ENCODE data around the gene RNASEH2B. TPM values are rescaled to one million over a fixed set of nuclear protein-coding genes. Genes with fewer than 3 reads are reported as not detected.

The RNASEH2B gene
- total and polyA plus RNA-seq, 12 donors, result 30.5 to 86.8 (median 40.1) TPM

GRCh38 chr13:50993934-50994333 lies 84.3 kb downstream of the RNASEH2B start:
- intact Hi-C loops (cut with DNase I), result no loop called here
- Histone ChIP-seq H3K4me3 (no peak overlapping the region), H3K9me3 (no peaks in the 10 kb centered on the region), H3K27ac (peak overlapping the region in 3 of 10 donors; percentile 2 to 26 (median 25)), H3K27me3 (no peaks in the 10 kb centered on the region), H3K36me3 (no peaks in the 10 kb centered on the region), H3K4me1 (peaks cover 0 to 51% (median 36%) of the 10 kb centered on the region in 9 donors)
- 45 to 54% methylated on average over 3 of the region's 3 CpGs for WGBS, 2 donors
- ATAC-seq (peak in 3 of 8 donors; percentile 14 to 39 (median 27)), DNase-seq (no peak)
- TF ChIP-seq, protein P1, sequence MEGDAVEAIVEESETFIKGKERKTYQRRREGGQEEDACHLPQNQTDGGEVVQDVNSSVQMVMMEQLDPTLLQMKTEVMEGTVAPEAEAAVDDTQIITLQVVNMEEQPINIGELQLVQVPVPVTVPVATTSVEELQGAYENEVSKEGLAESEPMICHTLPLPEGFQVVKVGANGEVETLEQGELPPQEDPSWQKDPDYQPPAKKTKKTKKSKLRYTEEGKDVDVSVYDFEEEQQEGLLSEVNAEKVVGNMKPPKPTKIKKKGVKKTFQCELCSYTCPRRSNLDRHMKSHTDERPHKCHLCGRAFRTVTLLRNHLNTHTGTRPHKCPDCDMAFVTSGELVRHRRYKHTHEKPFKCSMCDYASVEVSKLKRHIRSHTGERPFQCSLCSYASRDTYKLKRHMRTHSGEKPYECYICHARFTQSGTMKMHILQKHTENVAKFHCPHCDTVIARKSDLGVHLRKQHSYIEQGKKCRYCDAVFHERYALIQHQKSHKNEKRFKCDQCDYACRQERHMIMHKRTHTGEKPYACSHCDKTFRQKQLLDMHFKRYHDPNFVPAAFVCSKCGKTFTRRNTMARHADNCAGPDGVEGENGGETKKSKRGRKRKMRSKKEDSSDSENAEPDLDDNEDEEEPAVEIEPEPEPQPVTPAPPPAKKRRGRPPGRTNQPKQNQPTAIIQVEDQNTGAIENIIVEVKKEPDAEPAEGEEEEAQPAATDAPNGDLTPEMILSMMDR (IDR thresholded peaks at IDR 0.05), result no peak

GRCh38 chr13:50994651-50995050 lies 85.1 kb downstream of the RNASEH2B start:
- Histone ChIP-seq H3K27ac (peak overlapping the region in 2 of 10 donors; percentile 25 to 26), H3K36me3 (no peaks in the 10 kb centered on the region), H3K4me1 (peaks cover 0 to 45% (median 32%) of the 10 kb centered on the region in 9 donors), H3K9me3 (no peaks in the 10 kb centered on the region), H3K4me3 (no peak overlapping the region), H3K27me3 (no peaks in the 10 kb centered on the region)
- peak in 1 of 8 donors; percentile 34 for ATAC-seq
- no peak for DNase-seq
- TF ChIP-seq, protein P1 (IDR thresholded peaks at IDR 0.05), result no peak
- intact Hi-C loops (cut with DNase I), result no loop called here
- WGBS, 2 donors, result 67% methylated on average over 9 of the region's 9 CpGs

DNA sequence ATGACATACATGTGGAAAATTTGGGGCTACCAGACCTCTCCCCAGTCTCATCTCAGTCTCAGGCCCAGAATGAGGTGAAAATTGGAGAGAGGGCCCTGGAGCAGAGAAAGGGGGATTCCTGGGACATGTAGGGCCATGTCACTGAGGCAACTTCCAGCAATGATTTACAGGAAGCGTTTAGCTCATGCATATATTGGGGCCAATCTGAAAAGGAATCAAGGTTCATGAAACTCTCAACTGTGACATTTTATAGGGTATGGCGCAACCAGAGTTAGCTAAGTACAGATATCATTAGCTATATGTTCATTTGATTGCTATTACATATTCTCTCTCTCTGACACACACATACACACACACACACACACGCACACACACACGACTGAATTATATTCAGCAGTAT lies 86.3 kb downstream of the RNASEH2B start:
- Histone ChIP-seq H3K36me3 (no peaks in the 10 kb centered on the region), H3K9me3 (no peaks in the 10 kb centered on the region), H3K27ac (no peak overlapping the region), H3K4me3 (no peak overlapping the region), H3K4me1 (peaks cover 0 to 40% (median 30%) of the 10 kb centered on the region in 9 donors), H3K27me3 (no peaks in the 10 kb centered on the region)
- 94 to 95% methylated on average over 4 of the region's 4 CpGs for WGBS, 2 donors
- ATAC-seq (no peak), DNase-seq (no peak)
- intact Hi-C loops (cut with DNase I), result loop anchor here in 1 of 10 donors (2.0 kb wide), 1 partner anchor 69 kb away; no protein-coding TSS in a partner anchor
- TF ChIP-seq, protein P1 (IDR thresholded peaks at IDR 0.05), result no peak

- Histone ChIP-seq H3K27ac (no peak overlapping the region), H3K4me1 (peaks cover 0 to 31% (median 13%) of the 10 kb centered on the region in 9 donors), H3K36me3 (no peaks in the 10 kb centered on the region), H3K9me3 (no peaks in the 10 kb centered on the region), H3K4me3 (no peak overlapping the region), H3K27me3 (no peaks in the 10 kb centered on the region)
- intact Hi-C loops (cut with DNase I), result no loop called here
- TF ChIP-seq, protein P1 (IDR thresholded peaks at IDR 0.05), result no peak
- 75% methylated on average over 3 of the region's 3 CpGs for WGBS, 2 donors
- ATAC-seq (no peak), DNase-seq (no peak)
Measured at GRCh38 chr13:50998326-50998725, 88.7 kb downstream of the RNASEH2B start.

Data from heart right ventricle (tissue), 16 donors.